HAP-1 (cell line): ENCODE data around the gene EDARADD.

Source experiments
- DNase-seq, 2 experiments: peaks; one replicate each; pipeline ENCODE4 v3.0.0-alpha.2; 2016 to 2020; ENCODE audit warnings: low spot score in 2 of 2
- H3K27me3 ChIP-seq: fragments of 250-450 bp; sonication (Bioruptor Pico); 2 replicates; pipeline ENCODE4 v1.5.1; 2020; ENCODE audit warnings: low read depth, mild to moderate bottlenecking, moderate library complexity
- H3K36me3 ChIP-seq: fragments of 250-450 bp; sonication (Bioruptor Pico); replicated peaks from 2 replicates; pipeline ENCODE4 v1.5.1; 2020; ENCODE audit warnings: mild to moderate bottlenecking
- H3K4me1 ChIP-seq: fragments of 250-450 bp; sonication (Bioruptor Pico); 2 replicates; pipeline ENCODE4 v1.5.1; 2020; ENCODE audit warnings: mild to moderate bottlenecking
- H3K4me3 ChIP-seq: fragments of 250-450 bp; sonication (Bioruptor Pico); 2 replicates; pipeline ENCODE4 v1.5.1; 2020; ENCODE audit warnings: mild to moderate bottlenecking, moderate library complexity
- H3K9me3 ChIP-seq: fragments of 250-450 bp; sonication (Bioruptor Pico); 2 replicates; pipeline ENCODE4 v1.5.1; 2020; ENCODE audit warnings: mild to moderate bottlenecking, moderate library complexity
- in situ Hi-C: fragments of 300-500 bp; cut with MboI; formaldehyde crosslinking; loops from 3 replicates; pipeline ENCODE4 v1.14.3; 2020; ENCODE audit warnings: low sequenced_read_pairs, inconsistent platforms, mixed read lengths

EDARADD gene

DNA sequence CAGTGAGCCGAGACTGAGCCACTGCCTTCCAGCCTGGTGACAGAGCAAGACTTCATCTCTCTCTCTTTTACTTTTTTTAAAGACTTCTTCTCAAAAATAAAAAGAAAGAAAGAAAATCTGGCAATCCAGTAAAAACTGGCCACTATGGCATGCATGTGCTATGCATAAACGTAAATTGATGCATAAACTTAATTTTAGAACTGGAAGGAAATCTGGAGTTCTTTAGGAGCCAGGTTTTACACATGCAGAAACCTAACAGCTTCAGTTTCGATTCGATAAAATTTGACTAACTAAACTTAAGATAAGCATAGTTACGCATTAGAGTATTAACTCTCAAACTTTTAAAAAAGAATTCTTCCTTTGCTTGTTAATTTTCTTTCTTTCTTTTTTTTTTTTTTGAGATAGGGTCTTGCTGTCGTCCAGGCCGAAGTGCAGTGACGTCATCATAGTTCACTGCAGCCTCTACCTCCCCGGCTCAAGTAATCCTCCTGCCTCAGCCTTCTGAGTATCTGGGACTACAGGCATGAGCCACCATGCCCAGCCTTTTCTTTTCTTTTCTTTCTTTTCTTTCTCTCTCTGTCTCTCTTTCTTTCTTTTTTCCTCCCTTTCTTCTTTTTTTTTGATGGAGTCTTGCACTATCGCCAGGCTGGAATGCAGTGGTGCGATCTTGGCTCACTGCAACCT lies 117.8 kb downstream of the EDARADD start:
- Histone ChIP-seq H3K4me3 (no peak overlapping the region), H3K27me3 (no peaks in the 10 kb centered on the region), H3K36me3 (no peaks in the 10 kb centered on the region), H3K4me1 (peaks cover 4% of the 10 kb centered on the region; the same call in 1 of the 2 replicates), H3K9me3 (no peaks in the 10 kb centered on the region)
- in situ Hi-C loops, result no loop called here
- DNase-seq, result no peak

DNA sequence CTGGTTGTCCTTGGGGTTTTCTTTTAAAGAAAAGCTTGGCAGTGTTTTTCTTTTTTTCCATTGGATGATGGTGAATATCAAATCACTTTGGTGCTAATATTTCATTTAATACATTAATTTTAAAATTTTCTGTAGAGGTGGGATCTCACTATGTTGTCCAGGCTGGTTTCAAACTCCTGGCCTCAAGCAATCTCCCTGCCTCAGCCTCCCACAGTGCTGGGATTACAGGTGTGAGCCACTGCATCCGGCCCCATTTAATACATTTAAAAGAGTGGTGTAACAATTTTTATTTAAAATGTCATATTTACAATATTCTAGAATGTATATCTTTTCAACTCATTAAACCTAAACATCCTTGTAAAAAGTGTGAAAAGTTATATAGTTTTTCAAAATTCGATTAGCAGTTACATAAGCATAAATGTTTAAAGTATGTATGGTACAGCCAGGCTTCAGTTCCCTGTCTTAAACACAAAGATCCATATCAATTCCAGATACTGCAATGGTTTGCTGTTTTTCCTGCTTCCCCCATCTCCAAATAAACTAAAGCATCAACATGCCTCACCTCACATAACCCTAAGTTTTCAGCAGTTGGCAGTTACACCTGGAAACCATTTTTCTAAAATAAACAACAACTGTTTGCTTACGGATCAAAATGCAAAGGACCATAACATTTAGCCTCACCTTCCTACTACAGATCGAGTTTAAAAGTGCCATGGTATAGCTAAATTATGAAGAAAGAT lies 120.8 kb downstream of the EDARADD start:
- Histone ChIP-seq H3K27me3 (no peaks in the 10 kb centered on the region), H3K4me1 (peaks cover 10% of the 10 kb centered on the region; the same call in 1 of the 2 replicates), H3K9me3 (peaks cover 4% of the 10 kb centered on the region; the same call in 1 of the 2 replicates), H3K4me3 (no peak overlapping the region), H3K36me3 (no peaks in the 10 kb centered on the region)
- in situ Hi-C loops, result no loop called here
- no peak for DNase-seq

DNA sequence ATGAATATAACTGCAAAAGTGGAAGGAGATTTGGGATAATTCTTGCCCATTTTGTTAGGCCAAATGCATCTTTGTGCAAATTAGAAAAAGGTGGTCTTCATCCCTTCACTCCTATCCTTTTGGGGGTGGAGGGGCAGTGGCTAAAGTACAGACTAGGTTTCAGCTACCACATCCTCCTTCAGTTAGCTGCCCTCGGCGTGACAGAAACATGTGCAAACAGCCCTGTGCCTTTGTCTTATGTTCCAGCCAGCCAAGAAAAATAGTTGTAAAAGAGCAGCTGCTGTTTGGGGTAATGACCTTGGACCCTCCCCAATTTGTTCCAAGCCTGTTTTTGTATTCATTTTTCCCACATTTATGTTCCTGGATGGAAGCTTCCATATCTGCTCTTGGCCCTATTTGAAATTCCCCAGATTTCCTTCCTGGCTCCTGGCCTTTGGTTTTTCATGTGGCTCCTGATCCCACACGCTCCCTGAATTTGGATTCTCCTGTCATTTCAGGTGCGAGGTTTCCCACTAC lies 121.4 kb downstream of the EDARADD start:
- peaks cover 4% of the 10 kb centered on the region; the same call in 1 of the 2 replicates for H3K9me3 ChIP-seq
- DNase-seq, result no peak
- H3K27me3 ChIP-seq, result no peaks in the 10 kb centered on the region
- peaks cover 10% of the 10 kb centered on the region; the same call in 1 of the 2 replicates for H3K4me1 ChIP-seq
- no peak overlapping the region for H3K4me3 ChIP-seq
- in situ Hi-C loops, result no loop called here
- no peaks in the 10 kb centered on the region for H3K36me3 ChIP-seq

DNA sequence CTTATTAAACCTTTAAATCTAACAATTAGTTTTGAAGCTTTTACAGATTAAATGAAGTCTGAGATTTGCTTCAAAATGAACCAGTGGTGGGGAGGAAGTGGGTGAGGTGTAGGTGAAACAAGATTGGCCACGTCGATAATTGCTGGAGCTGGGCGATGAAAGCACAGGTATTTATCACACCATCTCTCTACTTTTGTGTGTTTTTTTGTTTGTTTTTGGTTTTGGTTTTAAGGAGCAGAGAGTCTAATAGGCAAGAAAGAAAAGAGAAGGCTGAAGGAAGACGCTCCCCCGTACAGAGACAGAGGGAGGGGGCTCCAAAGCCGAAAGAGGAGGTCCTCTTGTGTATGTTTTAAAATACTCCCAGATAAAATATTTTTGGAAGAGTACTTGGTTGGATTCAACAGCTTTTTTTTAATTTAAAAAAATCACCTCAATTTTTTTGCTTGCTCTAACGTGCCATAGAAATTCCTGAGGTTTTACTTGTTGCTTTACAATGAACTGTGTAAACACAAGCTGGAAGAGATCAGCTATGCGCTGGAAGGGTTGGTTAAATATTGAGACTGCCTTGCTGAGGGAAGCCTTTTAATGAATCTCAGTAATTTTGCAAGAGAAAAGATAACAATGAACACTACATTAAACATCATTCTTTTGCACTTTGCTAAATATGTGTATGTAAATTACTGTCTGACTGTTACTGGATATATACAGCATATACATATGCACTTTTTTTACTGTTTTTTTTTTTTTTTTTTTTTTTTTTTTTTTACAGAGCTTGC lies 123.0 kb downstream of the EDARADD start:
- no peak overlapping the region for H3K4me3 ChIP-seq
- in situ Hi-C loops, result no loop called here

DNA sequence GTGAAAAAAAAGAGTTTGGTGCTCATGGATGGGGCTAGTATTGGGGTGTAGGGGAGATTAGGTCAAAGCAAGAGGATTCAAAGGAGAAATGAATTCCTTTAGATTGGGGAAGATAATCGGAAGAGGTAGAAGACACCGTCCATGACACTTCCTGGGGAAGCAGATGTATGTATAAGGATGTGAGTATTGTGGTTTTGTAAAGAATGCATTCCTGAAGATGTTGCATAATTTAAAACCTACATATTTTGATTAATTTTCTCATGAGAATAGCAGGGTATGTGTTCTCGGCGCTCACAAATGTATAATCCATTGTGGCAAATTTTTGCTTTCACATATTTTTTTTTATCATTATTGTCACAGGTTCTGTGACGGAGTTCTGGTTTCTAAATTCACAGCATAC lies 124.2 kb downstream of the EDARADD start:
- no peak for DNase-seq
- Histone ChIP-seq H3K4me3 (no peak overlapping the region), H3K36me3 (no peaks in the 10 kb centered on the region), H3K9me3 (peaks cover 4% of the 10 kb centered on the region; the same call in 1 of the 2 replicates), H3K4me1 (peaks cover 10% of the 10 kb centered on the region; the same call in 1 of the 2 replicates), H3K27me3 (no peaks in the 10 kb centered on the region)
- in situ Hi-C loops, result no loop called here

More for the DNA sequence above, 123.0 kb downstream of the EDARADD start:
- peaks cover 10% of the 10 kb centered on the region; the same call in 1 of the 2 replicates for H3K4me1 ChIP-seq
- peaks cover 4% of the 10 kb centered on the region; the same call in 1 of the 2 replicates for H3K9me3 ChIP-seq
- peak; percentile 62 to 85 for DNase-seq
- no peaks in the 10 kb centered on the region for H3K27me3 ChIP-seq
- H3K36me3 ChIP-seq, result no peaks in the 10 kb centered on the region

DNA sequence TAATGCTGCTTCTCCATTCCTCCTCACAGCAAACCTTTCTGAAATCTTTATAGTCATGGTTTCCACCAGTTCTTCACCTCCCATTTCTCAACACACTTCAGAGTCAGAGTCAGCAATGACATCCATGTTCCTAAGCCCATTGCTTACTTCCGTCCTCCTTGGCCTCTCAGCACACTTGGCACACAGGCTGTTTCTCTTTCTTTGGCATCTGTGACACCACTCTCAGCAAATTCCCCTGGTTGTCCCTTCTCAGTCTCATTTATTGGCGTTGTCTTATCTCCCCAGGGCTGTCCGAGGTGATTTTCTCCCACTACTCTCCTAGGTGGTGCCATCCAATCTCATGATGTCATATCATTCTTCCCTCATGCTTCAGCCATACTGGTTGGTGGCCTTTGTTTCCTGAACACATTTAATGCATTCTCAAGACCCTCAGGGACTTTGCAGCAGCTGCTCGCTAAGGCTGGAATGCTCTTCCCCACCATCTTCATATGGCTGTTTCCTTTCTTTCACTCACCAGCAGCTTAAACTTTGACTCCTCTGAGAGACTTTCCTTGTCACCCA lies 126.4 kb downstream of the EDARADD start:
- in situ Hi-C loops, result no loop called here
- Histone ChIP-seq H3K9me3 (peaks cover 4% of the 10 kb centered on the region; the same call in 1 of the 2 replicates), H3K27me3 (no peaks in the 10 kb centered on the region), H3K36me3 (no peaks in the 10 kb centered on the region), H3K4me3 (no peak overlapping the region), H3K4me1 (peaks cover 20% of the 10 kb centered on the region)
- no peak for DNase-seq

DNA sequence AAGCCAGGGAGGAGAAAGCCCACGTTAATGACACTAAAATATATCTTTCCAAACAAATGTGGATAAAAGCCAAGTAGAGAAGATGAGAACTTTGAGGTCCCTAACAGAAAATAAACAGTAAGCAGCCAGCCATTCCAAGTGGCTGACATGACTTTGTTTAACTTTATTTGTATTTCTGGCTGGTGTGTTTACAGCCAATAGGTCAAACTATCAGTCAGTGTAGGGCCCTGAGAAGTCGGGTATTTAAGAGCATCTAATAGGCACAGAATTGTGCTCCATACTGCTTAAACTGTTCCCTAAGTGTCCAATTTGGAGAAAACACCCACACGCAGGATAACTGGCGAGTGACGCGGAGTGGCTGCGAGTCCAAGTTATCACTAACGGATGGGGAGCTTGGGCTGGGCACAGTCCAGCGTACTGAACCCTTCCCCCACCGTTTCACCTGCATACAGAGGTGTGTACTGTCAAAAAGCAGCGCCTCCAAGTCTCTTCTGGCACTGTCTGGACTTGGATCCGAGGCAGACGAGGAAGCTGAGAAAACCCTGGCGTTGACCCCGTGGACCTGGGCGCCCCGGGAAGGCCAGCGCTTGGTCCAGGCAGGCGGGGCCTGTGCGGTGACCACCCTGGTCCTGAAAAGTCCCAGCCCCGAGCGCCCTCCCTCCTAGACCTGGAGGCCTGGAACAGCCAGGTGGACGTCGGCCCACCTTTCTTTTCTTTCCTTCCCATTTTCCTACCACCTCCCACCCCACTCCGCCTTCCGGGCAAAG lies 129.0 kb downstream of the EDARADD start:
- no peaks in the 10 kb centered on the region; the same call in 1 of the 2 replicates for H3K36me3 ChIP-seq
- H3K27me3 ChIP-seq, result no peaks in the 10 kb centered on the region
- peak overlapping the region; percentile 38 for H3K4me3 ChIP-seq
- peaks cover 11% of the 10 kb centered on the region for H3K4me1 ChIP-seq
- H3K9me3 ChIP-seq, result peaks cover under 1% of the 10 kb centered on the region; the same call in 1 of the 2 replicates
- no peak for DNase-seq
- in situ Hi-C loops, result no loop called here

DNA sequence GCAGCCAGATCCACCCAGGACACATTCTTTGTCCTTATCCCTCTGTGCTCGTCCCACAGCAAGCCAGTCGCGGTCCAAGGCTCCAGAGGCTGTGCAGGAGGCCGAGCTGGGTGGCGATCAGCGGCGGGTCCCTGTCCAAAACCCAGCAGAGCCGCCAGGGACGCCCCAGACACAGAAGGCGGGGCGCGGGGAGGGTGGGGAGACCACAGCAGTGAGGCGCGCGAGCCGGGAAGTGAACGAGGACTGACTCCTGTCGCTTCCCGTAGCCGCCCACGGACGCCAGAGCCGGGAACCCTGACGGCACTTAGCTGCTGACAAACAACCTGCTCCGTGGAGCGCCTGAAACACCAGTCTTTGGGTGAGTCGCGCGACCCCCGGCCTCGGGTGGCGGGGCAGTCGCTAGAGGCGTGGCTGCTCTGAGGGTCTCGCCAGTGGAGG lies 129.6 kb downstream of the EDARADD start, which contains the start of gene LGALS8:
TSS of gene LGALS8 (plus strand) at position 279 of the 438 bp plus-strand sequence. CDS start 2,089 bp downstream, outside the sequence.
- Histone ChIP-seq H3K36me3 (no peaks in the 10 kb centered on the region; the same call in 1 of the 2 replicates), H3K4me1 (peaks cover 11% of the 10 kb centered on the region), H3K4me3 (peak within 1 kb of the TSS; percentile 38), H3K27me3 (no peaks in the 10 kb centered on the region), H3K9me3 (no peaks in the 10 kb centered on the region)
- in situ Hi-C loops, result no loop called here
- peak in 1 of 2 experiments; percentile 69 for DNase-seq

DNA sequence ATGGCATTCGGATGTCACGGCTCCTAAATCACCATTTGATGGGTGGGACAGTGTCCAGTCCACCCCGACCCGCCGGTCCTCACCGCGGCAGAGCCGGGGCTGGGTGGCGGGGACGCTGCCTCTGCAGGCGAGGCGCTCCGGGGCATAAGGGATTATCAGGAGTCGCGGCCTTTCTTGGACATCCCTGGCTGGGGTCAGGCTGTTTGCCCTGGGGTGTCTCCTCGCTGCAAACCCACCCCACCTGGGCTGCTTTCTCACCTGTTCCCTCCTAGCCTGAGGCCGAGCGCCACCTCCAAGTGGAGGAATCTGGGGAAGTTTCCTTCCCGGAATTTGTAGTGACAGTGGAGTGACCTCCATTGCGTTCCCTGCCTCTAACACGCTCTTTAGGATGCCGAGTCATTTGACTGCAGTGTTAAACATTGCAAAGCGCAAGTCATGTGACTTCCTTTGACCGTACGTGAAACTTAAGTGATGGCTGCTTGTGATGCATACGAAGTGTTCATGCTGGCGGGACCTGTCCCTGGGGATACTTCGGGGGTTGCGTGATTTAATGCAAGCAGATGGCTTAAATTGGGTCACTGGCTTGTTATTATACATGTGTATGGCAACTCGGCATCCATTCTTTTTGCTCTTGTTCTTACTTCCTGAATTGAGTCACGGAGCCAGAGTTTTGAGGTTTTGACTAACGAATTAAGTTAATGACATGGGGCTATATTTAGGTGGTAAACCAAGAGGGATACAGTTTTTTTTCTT lies 130.2 kb downstream of the EDARADD start:
- H3K27me3 ChIP-seq, result no peaks in the 10 kb centered on the region
- peaks cover 11% of the 10 kb centered on the region for H3K4me1 ChIP-seq
- in situ Hi-C loops, result no loop called here
- peak overlapping the region; percentile 38 for H3K4me3 ChIP-seq
- no peaks in the 10 kb centered on the region for H3K9me3 ChIP-seq
- DNase-seq, result peak; percentile 73 to 81
- H3K36me3 ChIP-seq, result no peaks in the 10 kb centered on the region; the same call in 1 of the 2 replicates

DNA sequence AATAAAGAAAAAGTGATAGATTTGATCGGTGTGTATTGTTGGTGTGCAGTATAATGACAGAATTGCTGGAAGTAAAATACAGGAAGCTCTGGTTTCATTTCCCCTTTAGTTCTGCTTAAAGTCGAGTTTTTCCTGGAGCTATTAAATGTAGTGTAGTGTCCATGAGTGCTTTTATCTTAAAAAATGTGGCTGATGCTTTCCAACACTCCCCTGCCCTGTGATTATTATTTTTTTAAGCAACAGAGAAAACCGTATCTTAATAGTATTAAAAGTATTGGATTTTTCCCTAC lies 130.8 kb downstream of the EDARADD start:
- peaks cover 11% of the 10 kb centered on the region for H3K4me1 ChIP-seq
- in situ Hi-C loops, result no loop called here
- H3K4me3 ChIP-seq, result peak overlapping the region; percentile 38
- H3K9me3 ChIP-seq, result no peaks in the 10 kb centered on the region
- no peak for DNase-seq
- H3K36me3 ChIP-seq, result no peaks in the 10 kb centered on the region; the same call in 1 of the 2 replicates
- no peaks in the 10 kb centered on the region for H3K27me3 ChIP-seq

DNA sequence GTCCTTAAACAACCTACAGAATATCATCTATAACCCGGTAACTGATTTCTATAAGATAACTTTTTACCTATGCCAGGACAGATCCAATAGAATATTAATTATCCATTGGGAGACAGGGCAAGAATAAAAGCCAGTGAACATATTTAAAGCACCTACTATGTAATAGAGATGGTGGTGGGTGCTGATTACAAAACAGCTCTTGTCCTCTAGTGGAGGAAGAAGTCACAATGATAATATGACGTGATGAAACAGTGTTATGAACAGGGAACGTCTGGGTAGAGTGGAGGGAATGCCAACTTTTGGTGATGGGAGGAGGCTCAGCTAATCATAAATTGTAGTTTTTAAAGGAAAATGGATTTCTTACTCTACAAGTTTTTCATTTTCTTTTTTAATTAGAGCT lies 132.0 kb downstream of the EDARADD start:
- in situ Hi-C loops, result no loop called here
- no peaks in the 10 kb centered on the region for H3K9me3 ChIP-seq
- no peak overlapping the region for H3K4me3 ChIP-seq
- no peaks in the 10 kb centered on the region for H3K27me3 ChIP-seq
- H3K4me1 ChIP-seq, result peaks cover 11% of the 10 kb centered on the region
- DNase-seq, result no peak
- no peaks in the 10 kb centered on the region; the same call in 1 of the 2 replicates for H3K36me3 ChIP-seq

DNA sequence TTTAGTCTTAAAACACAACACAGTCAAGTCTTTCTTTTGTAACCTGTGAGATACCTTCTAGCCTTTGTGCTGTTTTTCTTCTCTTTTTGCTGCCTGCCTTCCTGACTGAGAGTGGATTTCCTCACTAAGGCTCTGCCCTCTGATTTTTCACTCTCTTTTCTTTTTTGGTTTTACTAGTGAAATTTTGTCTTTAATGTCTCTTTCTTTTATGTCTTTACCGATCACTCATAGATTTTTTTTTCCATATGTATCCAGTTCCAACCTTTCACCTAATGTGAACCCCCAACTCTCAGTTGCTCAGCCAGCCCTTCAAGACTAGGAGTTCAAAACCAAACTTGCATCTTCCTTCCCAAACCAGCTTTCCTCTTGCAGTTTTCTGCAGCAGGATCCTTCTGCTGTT lies 136.2 kb downstream of the EDARADD start:
- Histone ChIP-seq H3K36me3 (no peaks in the 10 kb centered on the region; the same call in 1 of the 2 replicates), H3K27me3 (no peaks in the 10 kb centered on the region), H3K4me1 (no peaks in the 10 kb centered on the region), H3K4me3 (no peak overlapping the region), H3K9me3 (no peaks in the 10 kb centered on the region)
- in situ Hi-C loops, result loop anchor here (10.0 kb wide), 1 partner anchor 425 kb away; no protein-coding TSS in a partner anchor
- DNase-seq, result no peak
